Measurements from ENCODE around the gene GPATCH11.

DNA sequence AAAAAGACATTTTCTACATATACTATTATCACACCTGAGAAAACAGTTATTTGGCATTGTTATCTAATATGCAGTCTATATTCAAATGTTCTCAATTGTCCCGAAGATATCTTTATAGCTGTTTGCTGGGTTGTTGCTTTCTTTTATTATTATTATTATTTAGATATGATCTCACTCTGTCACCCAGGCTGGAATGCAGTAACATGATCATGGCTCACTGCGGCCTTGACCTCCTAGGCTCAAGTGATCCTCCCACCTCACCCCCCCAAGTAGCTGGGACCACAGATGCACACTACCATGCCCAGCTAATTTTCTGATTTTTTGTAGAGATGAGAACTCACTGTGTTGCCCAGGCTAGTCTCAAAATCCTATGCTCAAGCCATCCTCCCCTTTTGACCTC is 19.9 kb downstream of the GPATCH11 start:
- TF ChIP-seq NFRKB (IDR thresholded peaks at IDR 0.05) (no peak), SUZ12 (IDR thresholded peaks at IDR 0.05) (no peak), BHLHE40 (IDR thresholded peaks at IDR 0.05; ENCODE audit: borderline replicate concordance) (no peak), SP1 (IDR thresholded peaks at IDR 0.05) (no peak), HDGF (IDR thresholded peaks at IDR 0.05; ENCODE audit: borderline replicate concordance) (no peak), FOXM1 (IDR thresholded peaks at IDR 0.05; ENCODE audit: borderline replicate concordance) (no peak), ZNF384 (IDR thresholded peaks at IDR 0.05) (no peak), FOXK2 (IDR thresholded peaks at IDR 0.05) (no peak), ELF4 (IDR thresholded peaks at IDR 0.05) (no peak)
